ENCODE measurements around the gene CLDN10.

Gene CLDN10

GRCh38 chr13:95624020-95624419 is 71.5 kb downstream of the CLDN10 start:
- Histone ChIP-seq H3K9me2 (replicated peaks; ENCODE audit: insufficient read depth, low read length) (no peaks in the 10 kb centered on the region), H2AFZ (ENCODE audit: low read length) (peak overlapping the region; percentile 11; the same call in 1 of the 2 replicates), H3K4me3 (ENCODE audit: low read length) (no peak overlapping the region), H3K4me1 (ENCODE audit: low read length) (no peaks in the 10 kb centered on the region; the same call in 1 of the 2 replicates), H3K4me2 (ENCODE audit: low read depth, low read length) (no peak overlapping the region), H3K9me3 (replicated peaks; ENCODE audit: insufficient read depth, low read length) (no peaks in the 10 kb centered on the region), H3K36me3 (replicated peaks; ENCODE audit: insufficient read depth, low read length) (no peaks in the 10 kb centered on the region), H3K27ac (ENCODE audit: low read length) (no peak overlapping the region), H4K20me1 (ENCODE audit: insufficient read depth, low read length) (no peaks in the 10 kb centered on the region), H3K27me3 (replicated peaks; ENCODE audit: insufficient read depth, low read length) (no peaks in the 10 kb centered on the region), H3F3A (ENCODE audit: insufficient read depth, low read length) (no peaks in the 10 kb centered on the region), H3K79me2 (ENCODE audit: low read length) (no peaks in the 10 kb centered on the region), H3K9ac (ENCODE audit: low read length) (no peak overlapping the region)
- DNase-seq, result peak; percentile 64
- TF ChIP-seq, protein P1, sequence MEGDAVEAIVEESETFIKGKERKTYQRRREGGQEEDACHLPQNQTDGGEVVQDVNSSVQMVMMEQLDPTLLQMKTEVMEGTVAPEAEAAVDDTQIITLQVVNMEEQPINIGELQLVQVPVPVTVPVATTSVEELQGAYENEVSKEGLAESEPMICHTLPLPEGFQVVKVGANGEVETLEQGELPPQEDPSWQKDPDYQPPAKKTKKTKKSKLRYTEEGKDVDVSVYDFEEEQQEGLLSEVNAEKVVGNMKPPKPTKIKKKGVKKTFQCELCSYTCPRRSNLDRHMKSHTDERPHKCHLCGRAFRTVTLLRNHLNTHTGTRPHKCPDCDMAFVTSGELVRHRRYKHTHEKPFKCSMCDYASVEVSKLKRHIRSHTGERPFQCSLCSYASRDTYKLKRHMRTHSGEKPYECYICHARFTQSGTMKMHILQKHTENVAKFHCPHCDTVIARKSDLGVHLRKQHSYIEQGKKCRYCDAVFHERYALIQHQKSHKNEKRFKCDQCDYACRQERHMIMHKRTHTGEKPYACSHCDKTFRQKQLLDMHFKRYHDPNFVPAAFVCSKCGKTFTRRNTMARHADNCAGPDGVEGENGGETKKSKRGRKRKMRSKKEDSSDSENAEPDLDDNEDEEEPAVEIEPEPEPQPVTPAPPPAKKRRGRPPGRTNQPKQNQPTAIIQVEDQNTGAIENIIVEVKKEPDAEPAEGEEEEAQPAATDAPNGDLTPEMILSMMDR (IDR thresholded peaks at IDR 0.05; ENCODE audit: low read length), result peak; percentile 68
- TF ChIP-seq EZH2 (optimal IDR thresholded peaks at IDR 0.05; ENCODE audit: low read depth, low read length) (no peak), EZH2phosphoT487 (IDR thresholded peaks at IDR 0.05; ENCODE audit: low read length) (no peak)

DNA sequence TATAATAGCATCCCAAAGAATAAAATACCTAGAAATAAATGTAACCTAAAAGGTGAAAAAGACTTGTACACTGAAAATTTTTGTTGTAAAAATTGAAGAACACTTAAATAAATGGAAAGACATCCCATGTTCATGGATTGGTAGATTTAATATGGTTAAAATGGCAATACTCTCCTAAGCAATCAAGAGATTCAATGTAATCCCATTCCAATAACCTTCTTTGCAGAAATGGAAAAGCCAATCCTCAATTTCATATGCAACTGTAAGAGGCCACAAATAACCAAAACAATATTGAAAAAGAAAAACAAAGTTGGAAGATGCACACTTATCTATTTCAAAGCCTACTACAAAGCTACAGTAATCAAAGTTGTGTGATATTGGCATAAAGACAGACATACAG is 74.2 kb downstream of the CLDN10 start:
- no peaks in the 10 kb centered on the region for H3F3A ChIP-seq (ENCODE audit: insufficient read depth, low read length)
- no peaks in the 10 kb centered on the region for H3K36me3 ChIP-seq (replicated peaks; ENCODE audit: insufficient read depth, low read length)
- H3K27ac ChIP-seq (ENCODE audit: low read length), result no peak overlapping the region
- H3K4me3 ChIP-seq (ENCODE audit: low read length), result no peak overlapping the region
- H2AFZ ChIP-seq (ENCODE audit: low read length), result no peak overlapping the region
- H3K4me1 ChIP-seq (ENCODE audit: low read length), result no peaks in the 10 kb centered on the region; the same call in 1 of the 2 replicates
- H3K9me2 ChIP-seq (replicated peaks; ENCODE audit: insufficient read depth, low read length), result no peaks in the 10 kb centered on the region
- no peaks in the 10 kb centered on the region for H3K27me3 ChIP-seq (replicated peaks; ENCODE audit: insufficient read depth, low read length)
- H4K20me1 ChIP-seq (ENCODE audit: insufficient read depth, low read length), result no peaks in the 10 kb centered on the region
- H3K9ac ChIP-seq (ENCODE audit: low read length), result no peak overlapping the region
- no peak for DNase-seq
- H3K79me2 ChIP-seq (ENCODE audit: low read length), result no peaks in the 10 kb centered on the region
- TF ChIP-seq EZH2 (optimal IDR thresholded peaks at IDR 0.05; ENCODE audit: low read depth, low read length) (no peak), EZH2phosphoT487 (IDR thresholded peaks at IDR 0.05; ENCODE audit: low read length) (no peak)
- TF ChIP-seq, protein P1 (IDR thresholded peaks at IDR 0.05; ENCODE audit: low read length), result no peak
- H3K4me2 ChIP-seq (ENCODE audit: low read depth, low read length), result no peak overlapping the region
- H3K9me3 ChIP-seq (replicated peaks; ENCODE audit: insufficient read depth, low read length), result no peaks in the 10 kb centered on the region

DNA sequence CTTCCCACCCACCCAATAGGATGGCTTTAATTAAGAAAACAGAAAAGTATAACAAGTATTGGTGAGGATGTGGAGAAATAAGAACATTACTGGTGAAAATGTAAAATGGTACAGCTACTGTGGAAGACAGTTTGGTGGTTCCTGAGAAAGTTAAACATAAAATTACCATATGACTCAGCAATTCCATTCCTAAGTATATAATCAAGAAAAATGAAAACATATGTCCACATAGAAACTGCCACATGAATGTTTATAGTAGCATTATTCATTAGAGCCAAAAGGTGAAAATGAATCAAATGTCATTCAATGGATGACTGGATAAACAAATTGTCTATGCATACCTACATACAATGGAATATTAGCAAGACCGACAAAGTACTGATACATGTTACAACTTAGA is 75.1 kb downstream of the CLDN10 start:
- Histone ChIP-seq H3K9ac (ENCODE audit: low read length) (no peak overlapping the region), H3K79me2 (ENCODE audit: low read length) (no peaks in the 10 kb centered on the region), H3K9me3 (replicated peaks; ENCODE audit: insufficient read depth, low read length) (no peaks in the 10 kb centered on the region), H4K20me1 (ENCODE audit: insufficient read depth, low read length) (no peaks in the 10 kb centered on the region), H3F3A (ENCODE audit: insufficient read depth, low read length) (no peaks in the 10 kb centered on the region), H3K36me3 (replicated peaks; ENCODE audit: insufficient read depth, low read length) (no peaks in the 10 kb centered on the region), H3K9me2 (replicated peaks; ENCODE audit: insufficient read depth, low read length) (no peaks in the 10 kb centered on the region), H2AFZ (ENCODE audit: low read length) (no peak overlapping the region), H3K27ac (ENCODE audit: low read length) (no peak overlapping the region), H3K4me1 (ENCODE audit: low read length) (no peaks in the 10 kb centered on the region; the same call in 1 of the 2 replicates), H3K4me3 (ENCODE audit: low read length) (no peak overlapping the region), H3K4me2 (ENCODE audit: low read depth, low read length) (no peak overlapping the region), H3K27me3 (replicated peaks; ENCODE audit: insufficient read depth, low read length) (no peaks in the 10 kb centered on the region)
- no peak for TF ChIP-seq EZH2 (optimal IDR thresholded peaks at IDR 0.05; ENCODE audit: low read depth, low read length)
- no peak for TF ChIP-seq EZH2phosphoT487 (IDR thresholded peaks at IDR 0.05; ENCODE audit: low read length)
- TF ChIP-seq, protein P1 (IDR thresholded peaks at IDR 0.05; ENCODE audit: low read length), result no peak
- no peak for DNase-seq
